ENCODE measurements around the gene COQ4.

COQ4 gene

GRCh38 chr9:128321879-128322403 lies 698 bp upstream of the COQ4 start:
- no peak for TF ChIP-seq CTCF (IDR thresholded peaks at IDR 0.05)
- no peak for DNase-seq (ENCODE audit: low spot score)
- peak overlapping the region in 1 of 2 donors; percentile 94 for H3K27ac ChIP-seq
- H3K4me3 ChIP-seq: peak overlapping the region; percentile 83

DNA sequence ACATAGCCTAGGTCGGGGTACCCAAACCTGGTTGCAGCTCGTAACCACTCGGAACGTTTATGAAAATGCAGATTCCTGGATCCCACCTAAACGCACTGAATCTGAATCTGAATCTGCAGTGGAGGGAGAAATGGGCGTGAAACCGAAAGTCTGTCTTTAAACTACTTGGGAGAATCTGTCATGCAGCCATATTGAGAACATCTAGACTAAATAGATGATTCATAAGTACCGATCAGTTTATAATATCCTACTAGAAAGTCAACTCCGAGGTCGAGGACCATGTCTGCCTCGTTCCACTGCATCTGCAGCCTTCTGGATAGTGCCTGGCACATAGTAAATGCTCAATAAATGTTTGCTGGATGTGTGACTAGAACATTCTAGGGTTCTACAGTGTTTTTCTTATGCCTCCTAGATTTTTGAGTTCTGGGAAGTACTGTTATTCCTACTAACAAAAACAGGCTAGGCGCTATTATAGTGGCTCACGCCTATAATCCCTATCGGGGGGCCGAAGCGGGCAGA lies 632 bp downstream of the COQ4 start:
- H3K4me3 ChIP-seq: peak overlapping the region; percentile 83
- peak overlapping the region in 1 of 2 donors; percentile 94 for H3K27ac ChIP-seq
- DNase-seq (ENCODE audit: low spot score): no peak
- TF ChIP-seq CTCF (IDR thresholded peaks at IDR 0.05): no peak

- DNase-seq (ENCODE audit: low spot score): no peak
- no peak for TF ChIP-seq CTCF (IDR thresholded peaks at IDR 0.05)
- Histone ChIP-seq H3K27ac (no peak overlapping the region), H3K4me3 (peak overlapping the region; percentile 83)
Measured at GRCh38 chr9:128323791-128324190, 1.2 kb downstream of the COQ4 start.

DNA sequence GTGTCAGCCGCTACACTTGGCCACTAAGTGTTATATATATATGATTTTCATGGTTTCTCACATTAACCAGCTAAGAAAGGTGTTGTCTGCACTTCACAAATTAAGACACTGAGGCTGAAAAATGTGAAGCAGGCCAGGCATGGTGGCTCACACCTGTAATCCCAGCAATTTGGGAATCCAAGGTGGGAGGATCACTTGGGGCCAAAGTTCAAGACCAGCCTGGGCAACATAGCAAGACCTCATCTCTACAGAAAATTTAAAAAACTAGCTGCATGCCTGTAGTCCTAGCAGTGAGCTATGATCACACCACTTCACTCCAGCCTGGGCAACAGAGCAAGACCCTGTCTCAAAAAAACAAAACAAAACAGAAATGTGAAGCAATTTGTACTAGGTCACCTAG lies 1.8 kb downstream of the COQ4 start:
- no peak for TF ChIP-seq CTCF (IDR thresholded peaks at IDR 0.05)
- no peak for DNase-seq (ENCODE audit: low spot score)
- no peak overlapping the region for H3K4me3 ChIP-seq
- H3K27ac ChIP-seq: no peak overlapping the region

DNA sequence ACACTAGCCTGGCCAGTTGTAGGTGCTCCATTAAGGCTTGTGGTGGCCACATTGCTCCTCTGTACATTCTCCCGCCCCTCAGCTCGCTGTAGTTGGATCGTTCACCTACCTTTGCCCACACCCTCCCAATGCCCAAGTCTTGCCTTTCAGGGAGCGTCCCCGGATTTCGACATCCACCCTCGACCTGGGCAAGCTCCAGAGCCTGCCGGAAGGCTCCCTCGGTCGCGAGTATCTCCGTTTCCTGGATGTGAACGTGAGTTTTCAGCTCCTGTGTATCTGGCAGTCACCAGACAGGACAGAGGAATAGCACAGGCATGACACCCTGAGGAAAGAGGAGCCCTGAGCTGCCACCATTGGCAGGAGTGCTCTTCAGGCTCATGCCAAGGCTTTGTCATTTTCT lies 3.0 kb downstream of the COQ4 start:
- H3K4me3 ChIP-seq: no peak overlapping the region
- H3K27ac ChIP-seq: no peak overlapping the region
- TF ChIP-seq CTCF (IDR thresholded peaks at IDR 0.05): no peak
- DNase-seq (ENCODE audit: low spot score): no peak

DNA sequence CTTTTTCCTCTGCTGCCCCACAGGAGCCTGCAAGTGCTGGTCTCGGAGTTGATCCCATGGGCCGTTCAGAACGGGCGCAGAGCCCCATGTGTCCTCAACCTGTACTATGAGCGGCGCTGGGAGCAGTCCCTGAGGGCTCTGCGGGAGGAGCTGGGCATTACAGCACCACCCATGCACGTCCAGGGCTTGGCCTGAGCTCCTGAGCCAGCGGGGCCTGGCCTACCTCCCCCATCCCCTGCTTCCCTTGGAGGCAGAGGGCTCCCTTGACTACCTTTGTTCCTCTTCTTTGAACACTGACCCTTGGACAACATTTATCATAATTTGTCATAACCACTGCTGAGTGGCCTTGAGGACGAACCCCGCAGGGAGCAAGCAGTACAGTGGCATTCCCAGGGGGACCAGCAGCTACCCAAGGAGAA lies 10.8 kb downstream of the COQ4 start:
- TF ChIP-seq CTCF (IDR thresholded peaks at IDR 0.05): no peak
- no peak for DNase-seq (ENCODE audit: low spot score)
- H3K4me3 ChIP-seq: no peak overlapping the region
- H3K27ac ChIP-seq: no peak overlapping the region

- Histone ChIP-seq H3K27ac (no peak overlapping the region), H3K4me3 (no peak overlapping the region)
- TF ChIP-seq CTCF (IDR thresholded peaks at IDR 0.05): no peak
- DNase-seq (ENCODE audit: low spot score): no peak
Measured at GRCh38 chr9:128335161-128335560, 12.5 kb downstream of the COQ4 start.
